HG02981 (cell line): ENCODE data around the gene ARVCF.

Experiments
- ATAC-seq: cut with Tn5 transposase; IDR thresholded peaks from one replicate; pipeline ENCODE4 v1.9.1; 2021; ENCODE audit warnings: mild to moderate bottlenecking, moderate library complexity; ENCODE audit not compliant: unreplicated experiment

Gene ARVCF

DNA sequence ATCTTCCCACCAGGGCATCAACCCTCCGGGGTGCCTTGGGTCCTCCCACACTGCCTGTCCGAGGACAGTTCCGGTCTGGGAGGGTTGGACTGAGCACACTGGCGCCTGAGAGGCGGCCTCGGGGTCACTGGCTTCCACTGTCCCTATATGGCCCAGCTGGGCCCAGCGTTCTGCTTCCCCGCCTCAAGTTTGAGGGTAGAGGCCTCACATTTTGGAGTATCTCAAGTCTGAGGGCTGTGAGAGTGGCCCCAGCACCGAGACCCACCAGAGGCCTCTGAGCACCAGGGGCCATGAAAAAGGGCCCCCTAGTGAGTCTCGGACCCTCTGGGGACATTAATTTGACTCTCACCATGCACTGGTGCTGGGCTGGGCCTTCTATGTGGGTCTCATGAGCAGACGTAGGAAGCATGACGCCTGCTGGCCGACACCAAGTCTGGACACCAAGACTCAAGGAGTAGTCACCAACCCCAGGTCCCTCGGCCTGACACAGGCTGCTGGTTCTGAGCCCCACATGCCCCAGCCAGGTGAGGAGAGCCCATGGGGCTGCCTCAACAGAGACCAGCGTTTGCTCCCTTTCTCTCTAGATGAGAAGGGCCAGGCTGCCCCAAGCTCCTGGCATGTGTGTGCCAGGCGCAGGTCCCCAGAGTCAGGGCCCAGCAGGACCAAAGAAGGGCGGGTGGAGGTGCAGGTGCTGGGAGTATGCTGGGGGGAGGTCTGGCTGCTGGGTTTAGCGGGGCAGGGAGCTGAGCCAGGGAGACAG is 27.5 kb downstream of the ARVCF start:
- ATAC-seq = no peak

DNA sequence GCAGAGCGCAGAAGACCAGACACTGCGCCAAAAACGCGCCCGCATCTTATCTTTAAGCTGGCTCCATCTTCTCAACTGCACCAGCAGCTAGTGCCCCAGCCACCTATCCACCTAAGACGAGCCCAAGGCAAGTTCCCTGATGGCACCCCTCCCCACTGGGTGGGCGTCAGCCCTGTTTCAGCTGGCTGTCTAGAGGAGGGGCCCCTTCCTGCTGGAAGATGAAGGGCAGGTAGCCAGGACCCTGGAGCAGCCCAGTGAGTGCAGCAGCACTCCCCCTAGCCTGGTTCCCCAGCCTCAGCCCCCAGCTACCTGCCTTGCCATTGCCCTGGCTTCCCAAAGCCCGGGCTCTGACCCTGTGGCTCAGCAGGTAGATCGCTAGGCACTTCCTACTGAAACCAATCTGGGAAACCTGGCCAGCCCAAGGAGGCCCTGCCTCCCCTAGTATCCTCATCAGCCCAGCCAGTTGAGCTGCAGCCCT is 28.3 kb downstream of the ARVCF start:
- no peak for ATAC-seq

DNA sequence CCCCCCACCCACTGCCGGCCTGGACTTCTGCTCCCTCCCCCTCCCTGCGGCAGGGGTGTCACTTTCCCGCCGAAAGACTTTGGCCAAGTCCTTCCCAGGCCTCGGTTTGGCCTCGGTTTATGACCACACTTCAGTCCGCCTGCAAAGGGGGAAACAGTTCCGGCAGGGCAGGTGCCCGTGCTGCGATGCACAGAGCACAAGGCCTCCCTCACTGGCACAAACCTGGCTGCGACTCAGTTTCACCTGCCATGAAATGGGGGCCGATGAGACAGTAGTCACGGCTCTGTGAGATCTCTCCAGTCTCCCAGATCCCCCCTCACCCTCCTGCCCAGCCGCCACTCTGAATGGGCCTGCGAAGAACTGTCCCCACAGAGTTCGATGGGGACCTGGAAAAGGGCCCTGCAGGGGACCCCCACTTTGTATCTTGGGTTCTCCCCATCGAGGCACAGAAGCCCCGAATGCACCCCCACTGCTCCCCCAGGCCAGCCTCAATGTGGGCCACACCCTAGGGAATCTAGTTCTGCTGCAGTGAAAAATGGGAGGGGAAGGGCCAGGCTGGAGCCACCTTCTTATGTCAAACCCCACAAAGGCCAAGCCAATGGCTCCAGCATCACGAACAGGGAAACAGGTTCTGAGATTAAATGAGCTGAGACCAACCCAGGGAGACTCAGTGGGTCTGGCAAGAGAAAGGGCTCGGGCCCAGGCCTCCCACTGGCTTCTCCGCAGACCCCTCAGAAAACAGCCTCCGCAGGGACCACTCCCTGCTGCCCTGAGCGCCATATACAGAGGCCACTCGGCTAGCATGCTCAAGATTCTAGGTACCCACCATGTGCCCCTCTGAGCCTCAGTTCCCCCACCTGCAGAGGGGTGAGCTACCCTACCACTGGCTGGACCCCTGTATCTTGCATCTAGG is 29.0 kb downstream of the ARVCF start:
- no peak for ATAC-seq

DNA sequence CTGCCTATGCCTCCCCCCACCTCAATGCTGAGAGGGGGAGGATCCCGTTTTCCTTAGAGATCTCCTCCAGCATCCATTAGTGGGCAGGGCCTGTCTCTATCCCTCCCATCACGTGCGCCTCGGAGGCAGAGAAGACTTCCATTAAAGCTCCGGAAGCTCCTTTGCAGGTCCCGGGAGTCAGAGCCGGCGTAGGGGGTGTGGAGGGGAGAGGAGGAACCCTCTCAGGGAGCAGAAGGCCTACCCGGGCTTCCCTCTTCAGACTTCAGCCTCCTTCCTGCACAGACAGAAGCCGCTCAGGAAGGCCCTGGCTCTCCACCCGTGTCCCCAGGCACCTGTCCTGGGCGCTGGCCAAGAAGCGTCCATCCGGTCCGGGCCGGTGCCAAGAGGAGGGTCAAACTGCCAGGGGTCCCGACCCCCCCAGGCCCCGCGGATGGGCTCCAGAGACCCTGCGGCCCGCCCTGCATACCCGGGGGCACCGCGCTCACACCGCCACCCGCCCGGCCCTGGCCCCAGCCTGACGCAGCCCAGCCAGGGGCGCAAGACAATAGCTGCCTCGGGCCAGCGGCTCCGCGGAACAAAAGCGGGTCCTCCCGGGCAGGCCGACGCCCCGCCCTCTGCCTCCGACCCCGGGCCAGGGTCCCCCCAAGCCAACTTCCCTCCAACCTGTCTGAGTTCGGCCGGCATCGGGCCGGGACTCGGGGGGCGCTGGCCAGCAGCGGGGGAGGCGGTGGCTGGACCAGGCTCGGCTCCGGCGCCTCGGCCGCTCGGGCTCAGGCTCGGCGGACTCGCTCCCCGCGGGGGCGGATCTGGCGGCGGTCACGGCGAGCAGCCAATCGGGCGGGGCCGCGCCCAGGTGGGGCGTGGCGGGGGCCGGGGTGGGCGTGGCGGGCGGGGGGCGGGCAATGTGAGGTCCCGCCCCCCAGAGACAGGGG is 29.9 kb downstream of the ARVCF start:
- no peak for ATAC-seq

DNA sequence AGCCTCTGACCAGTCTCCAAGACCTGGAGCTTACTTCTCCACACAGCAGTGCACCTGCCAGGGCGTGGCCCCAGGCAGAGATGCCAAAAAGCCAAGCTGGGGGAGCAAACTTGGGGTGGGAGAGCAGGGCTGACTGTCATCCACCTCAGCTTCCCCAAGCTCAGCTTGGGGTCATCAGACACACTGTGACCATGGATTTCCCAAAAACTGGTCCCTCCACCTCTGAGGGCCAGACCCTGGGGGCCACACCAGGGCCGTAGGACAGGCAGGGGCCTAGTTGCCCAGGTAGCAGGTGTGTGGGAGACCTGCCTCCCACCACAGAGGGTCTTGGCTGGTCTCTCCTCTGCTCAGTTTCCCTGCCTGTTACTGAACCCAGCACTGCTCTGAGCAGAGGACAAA is 30.6 kb downstream of the ARVCF start:
- no peak for ATAC-seq

DNA sequence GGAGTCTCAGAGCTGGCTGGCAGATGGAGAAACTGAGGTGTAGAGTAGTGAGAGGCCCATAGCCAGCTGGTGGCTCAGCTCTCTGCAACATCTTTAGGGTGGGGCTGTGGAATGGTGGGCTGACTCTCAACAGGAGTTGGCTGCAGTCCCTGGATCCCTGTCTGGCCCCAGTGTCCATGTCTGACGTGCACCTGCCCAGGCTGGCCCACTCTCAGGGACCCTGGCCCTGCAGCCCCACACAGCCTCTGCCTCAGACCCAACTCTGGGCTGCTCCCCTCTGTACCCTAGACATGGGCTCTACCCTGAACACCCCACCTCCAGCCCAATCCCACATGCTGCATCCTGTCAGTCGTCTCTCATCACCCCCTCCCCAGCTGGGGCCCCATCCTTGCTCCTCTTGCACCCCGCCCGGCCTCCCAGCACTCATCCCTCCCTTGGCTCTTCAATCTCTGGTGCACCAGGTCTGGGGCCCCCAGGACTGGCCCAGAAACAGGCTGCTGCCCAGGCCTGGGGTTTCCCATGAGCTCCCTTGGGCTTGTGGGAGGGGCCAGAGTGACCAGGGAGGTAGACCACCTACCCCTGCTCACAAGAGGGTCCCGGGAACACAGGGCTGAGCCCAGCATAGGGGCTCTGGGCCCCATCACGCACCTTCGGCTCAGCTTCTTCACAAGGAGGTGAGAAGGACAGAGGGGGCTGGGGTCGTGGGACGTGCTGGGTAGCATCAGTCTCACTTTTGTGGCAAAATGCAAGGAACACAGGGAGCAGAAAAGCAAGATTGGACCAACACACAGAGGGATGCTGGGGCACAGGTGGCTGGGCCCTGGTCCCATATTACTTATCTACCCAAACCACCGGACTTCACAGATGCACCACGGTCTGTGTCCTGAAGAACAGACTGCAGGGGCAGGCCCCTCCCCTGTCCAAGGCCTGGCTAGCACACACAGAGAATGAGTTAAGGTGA is 31.5 kb downstream of the ARVCF start:
- ATAC-seq = no peak

DNA sequence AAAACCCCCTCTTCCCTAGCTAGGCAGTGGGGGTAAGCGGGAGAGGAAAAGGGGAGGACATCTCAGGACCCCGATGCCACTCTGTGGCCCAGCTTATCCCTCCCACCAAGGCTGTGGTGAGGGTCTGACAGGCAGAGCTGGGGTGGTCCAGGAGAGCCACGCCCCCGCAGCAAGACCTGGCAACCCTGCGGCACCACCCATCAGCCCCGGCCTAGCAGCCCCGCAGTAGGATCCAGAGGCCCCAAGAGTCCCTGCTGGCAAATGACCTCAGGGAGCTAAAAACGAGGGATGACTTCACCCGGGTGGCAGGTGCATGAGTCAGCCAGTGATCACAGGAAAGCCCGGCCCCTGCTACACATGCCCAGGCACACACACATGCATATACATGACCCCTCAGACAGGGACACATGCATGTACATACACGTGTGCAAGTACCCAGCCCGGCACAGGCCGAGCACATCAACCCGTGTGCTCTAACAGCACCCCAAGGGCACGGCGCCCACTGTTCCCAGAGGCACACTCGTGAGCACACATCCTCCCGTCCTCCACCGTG is 32.3 kb downstream of the ARVCF start:
- ATAC-seq = no peak

DNA sequence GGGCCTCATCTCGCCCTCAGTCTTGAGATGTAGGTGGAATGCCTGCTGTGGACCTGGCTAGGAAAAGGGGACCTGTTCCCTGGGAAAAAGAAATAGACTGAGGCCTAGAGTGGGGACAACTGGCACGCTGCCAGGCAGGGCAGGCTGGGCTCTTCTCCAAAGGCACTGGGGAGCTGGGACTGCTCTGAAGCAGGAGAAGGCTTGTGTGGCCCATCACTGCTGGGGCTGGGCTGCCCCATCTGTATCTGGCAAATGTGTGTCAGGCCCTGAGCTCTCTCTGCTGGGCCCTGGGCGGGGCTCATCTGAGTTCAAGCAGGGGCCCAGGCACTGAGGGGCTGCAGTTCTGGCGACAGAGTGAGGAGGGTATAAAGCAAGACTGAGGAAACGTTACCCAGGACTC is 32.9 kb downstream of the ARVCF start:
- no peak for ATAC-seq

DNA sequence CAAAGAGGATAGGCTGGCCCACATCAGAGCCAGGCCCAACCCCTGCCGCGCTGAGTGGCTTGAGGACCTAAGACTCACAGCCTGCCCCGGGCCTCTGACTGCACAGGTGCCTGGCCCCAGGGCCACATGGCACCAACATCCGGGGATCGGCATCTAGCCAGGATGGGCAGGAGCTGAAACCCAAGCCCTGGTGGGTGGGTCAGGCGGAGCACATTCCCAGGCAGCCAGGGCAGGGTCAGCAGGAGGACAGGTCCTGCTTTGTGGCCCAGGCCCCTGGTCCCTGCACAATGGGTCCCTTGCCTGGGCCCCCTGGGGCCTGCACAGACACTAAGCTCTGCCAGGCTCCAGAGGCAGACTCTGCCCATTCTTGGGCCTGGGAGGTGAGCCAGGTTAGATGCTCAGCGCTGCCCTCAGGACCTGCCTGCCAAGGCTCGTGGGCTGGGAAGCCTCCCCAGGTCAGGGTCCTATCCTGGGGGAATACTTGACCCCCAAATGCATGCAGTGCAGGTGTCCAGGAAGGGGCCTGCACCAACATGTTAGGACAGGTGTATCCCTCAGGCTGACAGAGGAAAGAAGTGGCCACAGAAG is 33.5 kb downstream of the ARVCF start:
- no peak for ATAC-seq

DNA sequence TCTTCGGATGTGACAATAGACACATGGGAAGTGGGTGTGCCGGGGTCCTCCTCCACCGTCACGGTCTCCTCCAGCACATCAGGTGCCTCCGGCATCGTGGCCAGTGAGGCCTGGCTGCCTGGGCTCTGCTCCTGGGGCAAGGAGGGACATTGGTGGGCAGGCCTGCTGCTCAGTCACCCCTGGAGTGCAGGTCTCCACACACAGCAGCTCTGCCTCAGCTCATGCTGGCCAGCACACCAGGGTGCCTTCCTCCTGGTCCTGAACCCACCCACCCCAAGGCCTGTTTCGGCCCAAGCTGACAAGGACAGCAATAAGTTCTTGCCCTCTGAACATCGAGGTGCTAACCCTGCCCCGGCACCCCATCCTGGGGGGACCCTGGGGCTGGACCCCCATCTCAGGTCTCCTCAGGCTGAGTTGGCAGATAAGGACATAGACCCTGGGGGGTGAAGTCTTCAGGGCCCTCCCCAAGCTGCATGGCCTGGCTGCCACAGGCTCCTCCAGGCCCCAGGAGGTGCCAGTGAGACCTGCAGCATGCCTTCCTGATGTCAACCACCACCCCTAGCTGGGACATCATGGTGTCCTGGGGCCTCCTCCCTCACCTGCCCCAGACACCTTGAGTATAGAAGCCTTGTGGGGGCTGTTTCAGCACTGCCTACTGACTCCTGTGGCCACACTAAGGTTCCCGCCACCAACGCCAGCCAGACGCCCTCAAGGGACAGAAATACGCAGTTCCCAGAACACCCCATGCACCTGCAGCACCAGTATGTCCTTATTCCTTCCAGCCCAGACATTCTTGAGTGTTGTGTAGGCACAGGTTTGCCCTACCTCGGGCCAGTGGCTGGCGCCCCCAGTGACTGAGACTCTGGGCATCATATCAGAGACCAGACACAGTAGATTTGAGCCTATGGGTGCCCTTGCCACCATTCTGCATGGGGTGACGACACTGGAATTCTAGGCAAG is 34.4 kb downstream of the ARVCF start:
- no peak for ATAC-seq

DNA sequence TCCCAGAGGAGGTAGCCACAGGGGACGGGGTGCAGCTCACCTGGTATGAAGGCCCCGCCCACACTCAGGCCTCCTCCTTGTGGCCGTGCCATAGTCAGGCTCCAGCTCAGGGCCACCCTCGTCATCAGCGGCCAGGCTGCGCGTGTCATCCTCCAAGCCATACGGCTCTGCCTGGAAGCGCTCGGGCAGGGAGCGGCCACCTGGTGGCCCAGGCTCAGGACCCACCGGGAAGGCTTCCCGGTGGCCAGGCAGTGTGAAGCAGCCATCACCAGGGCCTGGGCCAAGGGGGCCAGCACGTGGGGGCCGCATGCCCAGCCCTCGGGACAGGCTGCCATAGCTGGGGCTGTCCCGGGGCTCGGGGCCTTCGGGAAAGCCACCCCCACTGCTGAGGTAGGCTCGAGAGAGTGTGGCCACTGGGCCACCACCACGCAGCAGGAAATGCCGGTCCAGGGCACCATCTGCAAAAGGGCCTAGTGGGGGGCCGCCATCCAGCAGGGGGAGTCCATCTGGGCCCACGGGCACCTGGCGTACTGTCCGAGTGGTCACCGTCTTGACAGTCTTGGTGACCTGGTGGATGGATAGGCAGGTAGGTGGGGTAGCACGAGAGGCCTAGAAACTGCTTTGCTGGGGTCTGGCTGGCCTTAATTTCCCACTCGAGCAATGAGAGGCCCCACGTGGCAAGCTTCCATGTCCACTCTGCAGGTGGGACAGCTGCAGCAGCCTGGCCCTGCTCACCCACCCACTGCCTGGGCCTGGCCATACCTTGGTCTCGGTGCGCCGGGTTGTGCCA is 35.3 kb downstream of the ARVCF start:
- no peak for ATAC-seq

DNA sequence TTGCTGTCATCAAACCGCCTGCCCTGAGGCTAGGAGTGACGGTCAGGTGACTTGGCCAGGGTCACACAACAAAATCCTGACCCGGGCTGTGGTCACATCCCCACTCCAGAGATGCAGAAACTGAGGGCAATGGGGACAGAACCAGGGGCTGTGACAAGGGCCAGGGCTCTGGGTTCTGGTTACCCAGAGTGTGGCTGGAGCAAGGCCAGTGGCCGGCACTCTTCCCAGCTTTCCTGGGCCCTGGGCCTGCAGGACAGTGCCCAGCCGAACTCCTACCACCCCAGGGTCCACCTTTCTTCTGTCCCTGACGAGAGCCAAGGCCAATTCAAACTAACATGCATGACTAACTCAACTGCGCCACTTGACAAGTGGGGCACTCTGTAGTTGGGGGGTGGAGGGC is 35.9 kb downstream of the ARVCF start:
- no peak for ATAC-seq

DNA sequence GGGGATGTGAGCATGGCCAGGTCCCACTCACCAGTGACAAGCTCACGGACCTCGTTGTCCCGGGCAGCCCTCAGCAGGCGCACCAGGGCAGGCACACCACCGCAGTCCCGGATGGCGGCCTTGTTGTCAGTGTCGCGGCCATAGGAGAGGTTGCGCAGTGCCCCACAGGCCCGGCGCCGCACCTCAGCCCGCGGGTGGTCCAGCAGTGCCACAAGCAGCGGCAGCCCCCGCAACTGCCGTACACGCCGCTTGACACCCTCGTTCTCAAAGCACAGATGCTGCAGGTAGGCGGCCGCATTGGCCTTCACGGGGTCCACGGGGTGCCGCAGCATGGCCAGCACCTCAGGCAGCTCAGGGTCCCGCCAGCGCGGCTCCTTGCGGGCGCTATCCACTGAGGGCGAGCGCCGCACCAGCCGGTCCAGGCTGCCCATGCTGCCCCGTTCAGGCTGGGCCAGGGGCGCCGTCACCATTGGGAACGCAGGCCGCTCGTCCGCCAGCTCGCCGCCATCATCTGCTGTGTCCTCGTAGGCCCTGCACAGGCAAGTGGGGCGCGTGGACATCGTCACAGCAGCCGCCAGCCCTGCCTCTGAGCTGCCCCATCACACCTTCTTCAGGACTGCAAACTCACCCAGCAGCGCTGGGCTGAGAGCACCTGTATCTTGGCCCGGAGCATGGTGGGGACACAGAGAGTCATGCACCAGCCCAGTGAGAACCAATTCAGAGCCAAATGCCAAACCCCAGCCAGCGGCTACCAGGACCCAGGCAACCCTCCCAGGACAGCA is 36.7 kb downstream of the ARVCF start:
- ATAC-seq = no peak

DNA sequence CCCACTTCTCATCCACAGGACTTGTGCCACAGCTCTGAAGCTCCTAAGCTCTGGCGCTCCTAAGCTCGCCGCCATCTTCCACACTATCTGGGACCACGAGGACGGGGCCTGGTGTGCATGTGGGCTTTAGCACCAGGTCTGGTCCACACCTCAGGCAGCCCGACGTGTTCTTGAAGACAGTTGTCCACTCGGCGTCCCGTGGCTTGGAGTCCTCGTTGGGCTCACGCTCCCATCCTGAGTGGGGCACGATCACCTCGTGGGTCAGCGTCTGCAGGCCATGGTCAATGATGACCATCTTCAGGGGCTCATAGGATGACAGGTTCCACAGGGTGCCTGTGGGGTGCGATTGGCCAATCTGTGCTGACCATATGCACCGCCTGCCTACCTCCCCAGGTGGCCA is 37.9 kb downstream of the ARVCF start:
- ATAC-seq = no peak

DNA sequence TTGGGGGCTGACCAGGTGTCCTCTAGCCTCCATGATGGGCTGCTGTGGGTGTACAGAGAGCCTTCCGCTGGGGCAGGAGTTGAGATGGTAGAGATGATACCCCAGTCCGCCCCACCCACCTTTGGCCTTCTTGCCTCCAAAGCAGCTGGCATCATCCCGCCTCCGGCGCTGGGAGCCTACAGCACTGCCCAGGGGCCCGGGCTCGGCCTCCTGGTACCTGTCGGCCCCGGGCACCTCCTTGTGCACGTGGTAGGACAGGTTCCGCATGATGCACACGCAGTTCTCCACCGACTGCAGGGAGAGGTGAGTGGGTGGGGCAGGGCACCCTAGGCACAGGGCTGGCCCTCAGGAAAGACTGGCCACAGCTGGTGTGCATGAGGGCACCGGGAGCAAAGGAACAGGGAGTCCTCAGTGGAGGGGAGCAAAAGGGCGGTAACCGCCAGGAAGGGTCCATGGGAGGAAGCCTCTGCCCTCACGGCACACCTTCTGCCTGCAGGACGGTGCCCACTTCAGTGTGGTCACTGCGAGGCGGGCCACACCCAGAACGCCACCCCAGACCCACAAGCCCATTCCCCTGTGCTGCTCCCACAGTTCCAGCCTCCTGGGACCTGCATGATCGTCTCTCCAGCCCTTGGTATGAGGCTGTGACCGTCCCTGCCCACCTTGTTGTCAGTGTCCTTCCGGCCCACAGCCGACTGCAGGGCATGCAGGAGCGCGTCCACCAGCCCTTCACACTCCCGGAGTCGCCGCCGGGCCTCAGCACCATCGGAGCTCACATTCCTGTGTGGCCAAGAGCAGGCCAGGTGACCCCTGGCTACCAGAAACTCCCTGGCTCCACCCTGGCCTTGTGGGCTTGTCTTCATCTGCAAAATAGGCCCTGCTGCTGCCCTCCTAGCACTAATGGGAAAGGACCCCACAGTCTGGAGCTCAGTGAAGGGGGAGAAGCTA is 39.1 kb downstream of the ARVCF start:
- ATAC-seq = no peak
